K562 (cell line): ENCODE measurements around the gene MED19. TPM values are rescaled to one million over a fixed set of nuclear protein-coding genes. Genes with fewer than 3 reads are reported as not detected.

Source experiments
- ATAC-seq: fragments of 200-7000 bp; cut with Tn5 transposase; 3 replicates; pipeline ENCODE4 v1.9.1; 2020; ENCODE audit warnings: moderate library complexity
- BruUV-seq: library from RNA; stranded (reverse); fragments of 400-500 nt; replicated peaks from 2 replicates; lab custom pipeline; 2021; lab: Mats Ljungman, UMichigan
- CTCF ChIA-PET: fragments of 300-600 bp; formaldehyde crosslinking; extraction: SDS; loops from one replicate; lab custom pipeline; 2021; ENCODE audit warnings: low intra/inter-chr PET ratio; lab: Yijun Ruan, JAX
- POLR2A ChIA-PET: fragments of 300-600, 350-650 bp; sonication (Branson Sonifier 250); formaldehyde crosslinking; extraction: SDS; loops from one replicate; lab custom pipeline; 2021; ENCODE audit warnings: antibody characterized with exemption, inconsistent platforms; lab: Yijun Ruan, JAX
- DNase-seq, 4 experiments: peaks; one replicate each; pipeline versions ENCODE4 v3.0.0 to v3.0.0-alpha.2; 2011 to 2018; ENCODE audit warnings: low spot score in 3 of 4, mixed read lengths in 3 of 4; ENCODE audit errors: extremely low read depth in 1 of 4
- FAIRE-seq: peaks from 2 replicates; lab custom pipeline; 2011; peaks lifted over from hg19 to GRCh38; lab: Jason Lieb, UNC
- H2AFZ ChIP-seq: 2 replicates; pipeline ENCODE4 v1.6.0; 2011; ENCODE audit warnings: low read depth, low read length, control low read depth, inconsistent platforms
- H3K27ac ChIP-seq: fragments of 200-600 bp; 3 replicates; pipeline ENCODE4 v1.8.0; 2011; ENCODE audit warnings: low read depth, mild to moderate bottlenecking, control low read depth, inconsistent platforms, low read length, moderate library complexity, mixed read lengths; ENCODE audit errors: extremely low read depth
- H3K27me3 ChIP-seq, 2 experiments: fragments of 300-600 bp in 1 of 2; 2 replicates in 1 of 2; 3 replicates in 1 of 2; pipeline versions ENCODE4 v1.6.0 to v1.8.0; 2011; ENCODE audit warnings: inconsistent platforms in 2 of 2, low read length in 2 of 2, mild to moderate bottlenecking in 1 of 2, mixed read lengths in 1 of 2, moderate library complexity in 1 of 2; ENCODE audit not compliant: control insufficient read depth in 2 of 2, insufficient read depth in 2 of 2
- H3K36me3 ChIP-seq: fragments of 300-600 bp; 3 replicates; pipeline ENCODE4 v1.8.0; 2011; ENCODE audit warnings: mild to moderate bottlenecking, low read length, inconsistent platforms; ENCODE audit not compliant: control insufficient read depth, insufficient read depth
- H3K4me1 ChIP-seq, 2 experiments: fragments of 200-600 bp in 1 of 2; replicated peaks in 1 of 2; 2 replicates in 1 of 2; 3 replicates in 1 of 2; pipeline versions ENCODE4 v1.5.1 to v1.8.0; 2011; ENCODE audit warnings: inconsistent platforms in 2 of 2, low read length in 2 of 2, mild to moderate bottlenecking in 1 of 2, mixed read lengths in 1 of 2, moderate library complexity in 1 of 2; ENCODE audit not compliant: control insufficient read depth in 2 of 2, insufficient read depth in 2 of 2
- H3K4me2 ChIP-seq: 2 replicates; pipeline ENCODE4 v1.6.1; 2011; ENCODE audit warnings: low read length, control low read depth, inconsistent platforms, mixed read lengths; ENCODE audit not compliant: insufficient read depth
- H3K4me3 ChIP-seq: fragments of 200-600 bp; sonication (generic), shearing (Covaris generic); 2 replicates; pipeline ENCODE4 v1.5.1; 2016; ENCODE audit warnings: control low read depth, inconsistent platforms
- H3K79me2 ChIP-seq: fragments of 200-600 bp; 3 replicates; pipeline ENCODE4 v1.8.0; 2011; ENCODE audit warnings: low read length, inconsistent platforms; ENCODE audit not compliant: control insufficient read depth, insufficient read depth
- H3K9ac ChIP-seq, 2 experiments: 2 replicates each; pipeline versions ENCODE4 v1.6.0 to v1.6.1; 2011; ENCODE audit warnings: low read depth in 2 of 2, low read length in 2 of 2, control low read depth in 1 of 2, inconsistent platforms in 1 of 2, mild to moderate bottlenecking in 1 of 2, mixed read lengths in 1 of 2; ENCODE audit not compliant: insufficient read depth in 1 of 2
- H3K9me1 ChIP-seq: one replicate; pipeline ENCODE4 v1.6.0; 2011; ENCODE audit warnings: inconsistent platforms, mild to moderate bottlenecking, low read length, moderate library complexity; ENCODE audit not compliant: control insufficient read depth, insufficient read depth
- H3K9me3 ChIP-seq: replicated peaks from 2 replicates; pipeline ENCODE4 v1.5.1; 2011; ENCODE audit warnings: low read depth, low read length, inconsistent platforms; ENCODE audit not compliant: control insufficient read depth, insufficient read depth
- H4K20me1 ChIP-seq: replicated peaks from 2 replicates; pipeline ENCODE4 v1.6.1; 2011; ENCODE audit warnings: low read length, inconsistent platforms, mixed read lengths; ENCODE audit not compliant: control insufficient read depth, insufficient read depth
- BCL6 ChIP-seq: fragments of 250-450 bp; sonication (Bioruptor Pico); IDR thresholded peaks from 2 replicates; pipeline ENCODE4 v1.4.0; 2020
- CCAR2 ChIP-seq: fragments of 200-400 bp; formaldehyde crosslinking; IDR thresholded peaks from 2 replicates; pipeline ENCODE4 v1.6.1; 2017; ENCODE audit warnings: mild to moderate bottlenecking, low read depth, low read length
- FOXK2 ChIP-seq, 2 experiments: fragments of 450-650 bp; IDR thresholded peaks in 1 of 2; conservative IDR thresholded peaks in 1 of 2; 2 replicates each; pipeline ENCODE4 v1.6.1; 2016; ENCODE audit warnings: low read depth in 2 of 2, mild to moderate bottlenecking in 1 of 2
- GABPA ChIP-seq: fragments of 200-800 bp; sonication (Bioruptor generic); conservative IDR thresholded peaks from 2 replicates; pipeline ENCODE4 v1.6.1; 2016; ENCODE audit warnings: low read depth, missing genetic modification characterization, missing compliant biosample characterization
- KLF13 ChIP-seq: fragments of 450-650 bp; IDR thresholded peaks from 2 replicates; pipeline ENCODE4 v1.6.1; 2016; ENCODE audit warnings: missing genetic modification characterization, low read depth, mild to moderate bottlenecking, missing compliant biosample characterization, moderate library complexity, borderline replicate concordance
- MXD1 ChIP-seq: fragments of 250-450 bp; sonication (Bioruptor Pico); IDR thresholded peaks from 2 replicates; pipeline ENCODE4 v1.8.0; 2021; ENCODE audit warnings: borderline replicate concordance, mild to moderate bottlenecking, moderate library complexity; ENCODE audit not compliant: poor library complexity, severe bottlenecking
- POLR2G ChIP-seq: fragments of 200-400 bp; formaldehyde crosslinking; IDR thresholded peaks from 2 replicates; pipeline ENCODE4 v1.6.1; 2017; ENCODE audit warnings: low read depth, mild to moderate bottlenecking, antibody characterized with exemption, low read length, moderate library complexity
- RBFOX2 ChIP-seq: fragments of 200-400 bp; formaldehyde crosslinking; IDR thresholded peaks from 2 replicates; pipeline ENCODE4 v1.6.1; 2017; ENCODE audit warnings: low read depth, mild to moderate bottlenecking, low read length, moderate library complexity
- WHSC1 ChIP-seq: IDR thresholded peaks from one replicate; pipeline ENCODE4 v1.6.1; 2012; ENCODE audit warnings: low read length, control low read depth, inconsistent platforms
- ZNF41 ChIP-seq: fragments of 250-450 bp; sonication (Bioruptor Pico); conservative IDR thresholded peaks from 2 replicates; pipeline ENCODE4 v1.4.0; 2020; ENCODE audit warnings: mild to moderate bottlenecking
- ZNF444 ChIP-seq: fragments of 250-450 bp; sonication (Bioruptor Pico); IDR thresholded peaks from 2 replicates; pipeline ENCODE4 v1.4.0; 2020; ENCODE audit warnings: mild to moderate bottlenecking, moderate library complexity
- ZNF740 ChIP-seq, 3 experiments: fragments of 200-800 bp in 1 of 3; sonication (Bioruptor generic) in 1 of 3; sonication (generic) in 1 of 3; formaldehyde crosslinking in 1 of 3; IDR thresholded peaks; 2 replicates each; pipeline versions ENCODE4 v1.6.1 to v1.8.0; 2016 to 2022; ENCODE audit warnings: mild to moderate bottlenecking in 2 of 3, missing compliant biosample characterization in 2 of 3, missing genetic modification characterization in 2 of 3, missing genetic modification reagents in 1 of 3
- WGBS: fragments of 100-300 bp; shearing (Covaris generic); methylation state at CpG from one replicate; pipeline ENCODE4 v1.1.6; 2016; ENCODE audit warnings: low coverage, mixed read lengths; ENCODE audit not compliant: insufficient coverage; ENCODE audit errors: missing lambda C conversion rate; 5-methylcytosine and 5-hydroxymethylcytosine counted together
- in situ Hi-C: fragments of 300-500 bp; cut with MboI; formaldehyde crosslinking; loops from 4 replicates; pipeline ENCODE4 v1.15.0; 2018; ENCODE audit warnings: inconsistent platforms, mixed read lengths
- intact Hi-C: fragments of 100-400 bp; cut with micrococcal nuclease; formaldehyde crosslinking; loops from 2 replicates; pipeline ENCODE4 v1.14.2; 2022
- polyA plus RNA-seq, 8 experiments: library from polyadenylated mRNA; depleted of rRNA in 4 of 8; stranded (reverse) in 5 of 8; unstranded in 3 of 8; fragments of >200 nt; fragmentation: Nextera tagmentation in 2 of 8; fragmentation: Illumina TruSeq in 1 of 8; extraction: Ambion mirVana in 2 of 8; extraction: Trizol in 1 of 8; gene quantifications; 2 replicates each; pipeline versions ENCODE4 v1.2.1 to v1.2.3, GENCODE V29; 2011 to 2014; ENCODE audit warnings: inconsistent platforms in 1 of 8, missing spikeins in 1 of 8
- total RNA-seq, 7 experiments: library from RNA; depleted of rRNA in 6 of 7; stranded (reverse); fragments of >200 nt in 6 of 7; fragmentation: Illumina TruSeq in 2 of 7; extraction: Trizol in 2 of 7; gene quantifications; 2 replicates each; pipeline versions ENCODE4 v1.2.1 to v1.2.3, GENCODE V29; 2011 to 2021; ENCODE audit warnings: low replicate concordance in 1 of 7

MED19 gene
- total and polyA plus RNA-seq, 9 of the 15 experiments (the other 6 are each of a cell fraction or from before 2014, with no cell fraction given), result 7.3 to 23.5 (median 15.0) TPM

GRCh38 chr11:57699813-57700212 is 12.2 kb downstream of the MED19 start:
- in situ Hi-C loops, result no loop called here
- H3K36me3 ChIP-seq, result peaks cover 78% of the 10 kb centered on the region
- H2AFZ ChIP-seq, result no peak overlapping the region

GRCh38 chr11:57698843-57699365 is 13.1 kb downstream of the MED19 start:
- Histone ChIP-seq H3K4me2 (no peak overlapping the region), H3K4me3 (no peak overlapping the region), H4K20me1 (no peaks in the 10 kb centered on the region), H3K79me2 (no peaks in the 10 kb centered on the region), H3K9ac (no peak overlapping the region), H3K27ac (no peak overlapping the region), H3K36me3 (peaks cover 79% of the 10 kb centered on the region), H3K27me3 (no peaks in the 10 kb centered on the region), H2AFZ (no peak overlapping the region), H3K4me1 (no peaks in the 10 kb centered on the region), H3K9me3 (no peaks in the 10 kb centered on the region), H3K9me1 (no peaks in the 10 kb centered on the region)
- WGBS, result 97% methylated on average over 17 of the region's 18 CpGs
- in situ Hi-C loops (no loop called here), intact Hi-C loops (no loop called here)
- FAIRE-seq, result no peak
- ChIA-PET POLR2A (interaction anchor here (0.7 to 1.5 kb wide), 5 partner anchors 8 to 93 kb away, joined by 3 to 4 read pairs (median 3); no protein-coding TSS in a partner anchor), CTCF (no interaction called here)
- BruUV-seq, result no TSS peak
- ATAC-seq, result no peak
- no peak for DNase-seq
- TF ChIP-seq ZNF444 (no peak), ZNF41 (CRISPR knock-in tag) (no peak), POLR2G (peak; percentile 67), RBFOX2 (peak; percentile 50), GABPA (tag) (no peak), FOXK2 (conservative IDR thresholded peaks at IDR 0.05 in 1 of 2, IDR thresholded peaks at IDR 0.05 in 1 of 2; ENCODE audit: low read depth in 2 of 2) (no peak), CCAR2 (no peak), ZNF740 (CRISPR knock-in tag; IDR thresholded peaks at IDR 0.05) (no peak), ZNF740 (tag; IDR thresholded peaks at IDR 0.05) (no peak), BCL6 (CRISPR knock-in tag) (no peak)

More at GRCh38 chr11:57699813-57700212, 12.2 kb downstream of the MED19 start:
- no peak for FAIRE-seq
- Histone ChIP-seq H3K9me3 (no peaks in the 10 kb centered on the region), H3K4me2 (no peak overlapping the region), H3K4me3 (no peak overlapping the region), H3K27me3 (no peaks in the 10 kb centered on the region), H4K20me1 (no peaks in the 10 kb centered on the region), H3K9ac (no peak overlapping the region), H3K9me1 (no peaks in the 10 kb centered on the region)
- intact Hi-C loops, result no loop called here
- DNase-seq, result no peak
- no TSS peak for BruUV-seq
- POLR2A ChIA-PET, result interaction anchor here (0.9 kb wide), 1 partner anchor 12 kb away, joined by 3 read pairs; no protein-coding TSS in a partner anchor
- CTCF ChIA-PET, result no interaction called here
- TF ChIP-seq KLF13 (no peak), WHSC1 (no peak), POLR2G (peak; percentile 56; the same call in 1 of the 2 replicates), MXD1 (CRISPR knock-in tag) (no peak)
- TF ChIP-seq, all 486 proteins: peak for 1
- H3K79me2 ChIP-seq, result no peaks in the 10 kb centered on the region
- no peak; the same call in 2 of the 3 replicates for ATAC-seq
- 88% methylated on average over 7 of the region's 10 CpGs for WGBS
- H3K27ac ChIP-seq, result no peak overlapping the region
- H3K4me1 ChIP-seq, result no peaks in the 10 kb centered on the region
